Measurements from ENCODE around the gene PHETA2. TPM values are rescaled to one million over a fixed set of nuclear protein-coding genes. Genes with fewer than 3 reads are reported as not detected.
A peak's percentile ranks its signal among the peaks of the same experiment; 100 is the strongest.
"Not testable (repeated sequence)": the region's sequence is repeated elsewhere in the genome, so short reads cannot be mapped to it uniquely, and the experiment has no call there.

Gene PHETA2
- total RNA-seq, 1 experiment from 2014 or later, result 1.5 TPM

- no peak for DNase-seq (ENCODE audit: extremely low read depth, low read depth)
Observed at GRCh38 chr22:42068291-42068690, 5.8 kb upstream of the PHETA2 start.

DNA sequence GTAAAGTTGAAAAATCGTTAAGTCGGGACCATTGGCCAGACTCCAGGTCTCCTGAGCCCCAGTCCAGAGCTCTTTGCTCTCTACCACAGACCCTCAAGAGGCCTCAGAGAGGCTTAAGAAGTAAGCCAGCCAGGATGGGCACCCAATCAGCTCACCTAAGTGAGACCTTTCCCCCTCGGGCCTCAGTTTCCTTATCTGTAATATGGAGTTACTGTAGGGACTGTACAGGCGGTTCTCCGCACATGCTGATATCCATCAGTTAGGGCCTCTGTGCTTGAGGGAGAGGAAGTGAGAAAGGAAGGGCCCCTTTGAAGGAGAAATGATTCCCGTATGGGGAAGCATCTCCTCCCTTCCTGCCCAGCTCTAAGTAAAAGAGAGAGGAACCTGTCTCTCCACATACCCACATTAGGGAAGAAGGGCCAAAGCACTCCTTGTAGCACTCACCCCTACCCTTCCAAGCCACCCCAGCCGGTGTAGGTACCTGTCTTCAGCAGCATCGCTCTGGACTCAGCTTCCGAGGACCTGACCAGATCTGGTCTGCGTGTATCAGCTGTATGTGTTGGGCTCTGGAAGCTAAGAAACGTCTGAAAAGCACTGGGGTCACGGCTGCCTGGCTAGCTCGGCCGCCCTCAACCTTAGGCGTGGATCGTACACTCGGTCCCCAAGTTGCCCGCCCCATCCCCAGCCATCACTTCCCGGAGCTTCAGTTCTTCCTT, 4.1 kb upstream of the PHETA2 start:
- DNase-seq (ENCODE audit: extremely low read depth, low read depth), result no peak

- DNase-seq (ENCODE audit: extremely low read depth, low read depth), result peak; percentile 90
Observed at GRCh38 chr22:42070517-42071422, 3.3 kb upstream of the PHETA2 start, which contains the start of gene NAGA. TSS of gene NAGA (minus strand) at chr22:42070812. CDS start at chr22:42070297, 515 bp downstream.

DNA sequence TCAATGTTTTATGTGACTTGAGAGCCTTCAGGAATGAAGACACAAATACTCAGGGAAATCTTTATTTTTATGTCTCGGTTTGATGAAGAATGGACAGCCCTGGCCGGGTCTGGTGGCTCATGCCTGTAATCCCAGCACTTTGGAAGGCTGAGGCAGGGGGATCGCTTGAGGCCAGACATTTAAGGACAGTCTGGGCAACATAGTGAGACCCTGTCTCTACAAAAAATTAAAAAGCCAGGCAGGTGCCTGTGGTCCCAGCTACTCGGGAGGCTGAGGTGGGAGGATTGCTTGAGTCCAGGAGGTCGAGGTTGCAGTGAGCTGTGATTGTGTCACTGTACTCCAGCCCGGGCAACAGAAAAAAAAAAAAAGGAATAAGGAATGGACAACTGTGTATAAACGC, 2.5 kb upstream of the PHETA2 start:
- DNase-seq (ENCODE audit: extremely low read depth, low read depth), result not testable (repeated sequence)

GRCh38 chr22:42072606-42073330, 1.3 kb upstream of the PHETA2 start:
- no peak for DNase-seq (ENCODE audit: extremely low read depth, low read depth)

- DNase-seq (ENCODE audit: extremely low read depth, low read depth), result no peak
Observed at GRCh38 chr22:42073621-42074041, 417 bp upstream of the PHETA2 start.

GRCh38 chr22:42074846-42075676, 1.0 kb downstream of the PHETA2 start:
- DNase-seq (ENCODE audit: extremely low read depth, low read depth), result no peak

GRCh38 chr22:42076764-42077485, 2.9 kb downstream of the PHETA2 start:
- no peak for DNase-seq (ENCODE audit: extremely low read depth, low read depth)

- DNase-seq (ENCODE audit: extremely low read depth, low read depth), result no peak
Observed at GRCh38 chr22:42077486-42078125, 3.6 kb downstream of the PHETA2 start.

DNA sequence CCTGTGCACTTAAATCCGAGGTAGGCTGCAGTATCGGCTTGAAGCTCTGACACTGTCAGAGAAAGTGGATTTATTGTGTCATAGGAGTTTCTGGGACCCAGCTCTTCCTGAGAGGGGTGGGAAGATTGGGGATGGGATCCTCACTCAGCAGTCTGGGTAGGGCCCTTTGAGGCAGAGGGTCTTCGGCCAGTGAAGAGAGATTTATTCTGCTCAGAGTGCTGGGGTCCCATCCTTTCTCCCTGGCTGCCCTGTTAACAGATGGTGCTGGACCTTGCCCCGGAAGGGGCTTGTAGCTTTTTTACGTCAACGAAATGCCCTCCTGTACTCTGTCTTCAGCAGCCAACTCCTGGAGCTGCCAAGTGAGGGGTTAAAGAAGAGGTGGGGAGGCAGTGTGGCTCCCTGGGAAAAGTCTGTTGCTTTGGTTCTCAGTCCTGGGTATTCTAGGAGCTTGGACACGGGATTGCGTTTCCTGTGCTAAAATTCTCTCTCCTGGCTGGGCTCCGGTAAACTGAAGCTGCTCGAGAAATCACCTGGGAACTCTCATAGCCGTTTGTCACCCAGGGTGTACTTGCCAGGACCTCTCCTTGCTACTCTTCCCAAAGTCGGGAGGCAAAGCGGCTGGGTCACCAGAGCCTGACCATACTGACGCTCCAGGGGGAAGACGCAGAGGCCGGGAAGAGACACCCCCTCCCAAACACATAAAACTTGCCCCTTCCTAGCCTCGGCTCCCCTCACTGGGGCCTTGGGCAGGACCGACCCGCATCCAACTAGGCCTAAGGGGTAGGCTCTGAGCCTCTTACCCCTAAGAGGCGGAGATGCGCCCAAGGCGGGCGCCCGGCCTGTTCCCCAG, 4.6 kb downstream of the PHETA2 start:
- no peak for DNase-seq (ENCODE audit: extremely low read depth, low read depth)

DNA sequence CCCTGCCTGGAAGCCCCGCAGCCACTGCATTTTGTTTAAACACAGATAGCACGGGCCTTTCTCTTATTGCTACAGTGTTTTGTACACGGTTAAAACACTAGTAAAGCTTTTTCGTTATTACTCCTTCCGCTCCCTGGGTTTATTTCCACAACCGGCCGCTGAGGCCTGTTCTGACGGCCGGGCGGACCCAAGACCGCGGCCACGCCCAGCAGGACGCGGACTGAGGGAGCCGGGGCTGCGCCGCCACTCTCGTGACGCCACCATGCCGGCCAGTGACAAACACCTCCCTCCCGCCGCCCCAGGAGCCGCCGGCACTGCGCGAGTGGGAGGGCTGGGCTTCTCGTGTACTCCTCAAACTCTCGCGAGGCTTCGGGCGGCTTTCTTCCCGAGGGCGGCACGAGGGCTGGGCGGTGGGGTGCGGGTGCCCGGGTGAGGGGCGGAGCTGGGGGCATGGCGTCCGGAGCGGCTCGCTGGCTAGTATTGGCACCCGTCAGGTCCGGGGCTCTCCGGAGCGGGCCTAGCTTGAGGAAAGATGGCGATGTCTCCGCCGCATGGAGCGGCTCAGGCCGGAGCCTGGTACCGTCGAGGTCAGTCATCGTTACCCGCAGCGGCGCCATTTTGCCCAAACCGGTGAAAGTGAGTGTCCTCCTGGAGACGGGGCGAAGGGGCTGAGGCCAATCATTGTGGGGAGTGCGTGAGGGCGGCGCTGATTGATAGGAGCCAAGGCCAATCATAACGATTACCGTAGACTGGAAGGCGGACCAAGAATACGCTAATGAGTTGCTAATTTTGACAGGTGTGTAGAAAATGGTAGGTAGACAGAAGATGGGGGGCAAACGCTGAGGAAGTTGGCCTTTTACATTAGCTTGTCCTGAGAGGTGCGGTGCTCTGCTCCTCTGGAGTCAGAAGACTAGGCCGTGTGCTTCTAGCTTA, 5.5 kb downstream of the PHETA2 start, which contains the start of gene SMDT1:
Gene SMDT1 (plus strand): TSS at position 382 of the 933 bp plus-strand sequence. CDS start 69 bp downstream, at position 451.
- peak; percentile 96 for DNase-seq (ENCODE audit: extremely low read depth, low read depth)

DNA sequence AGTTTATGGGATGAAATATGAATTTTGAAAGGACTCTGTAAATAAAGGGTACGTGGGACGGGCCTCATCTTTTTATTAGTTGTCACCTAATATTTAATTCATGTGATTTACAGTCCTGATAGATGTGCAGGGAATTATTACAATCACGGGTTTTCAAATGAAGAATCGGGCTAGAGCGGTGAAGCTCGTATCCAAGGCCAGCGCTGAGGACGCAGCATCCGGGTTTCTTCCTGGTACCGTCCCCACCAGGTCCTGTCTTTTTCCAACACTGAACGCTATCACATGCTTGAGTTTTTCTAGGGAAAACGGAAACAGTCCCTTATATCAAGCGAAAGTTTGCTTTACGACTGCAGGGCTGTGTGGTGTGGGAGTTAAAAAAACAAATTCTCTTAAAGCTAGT, 6.2 kb downstream of the PHETA2 start:
- DNase-seq (ENCODE audit: extremely low read depth, low read depth), result peak; percentile 17

GRCh38 chr22:42083119-42083518, 9.1 kb downstream of the PHETA2 start:
- no peak for DNase-seq (ENCODE audit: extremely low read depth, low read depth)

DNA sequence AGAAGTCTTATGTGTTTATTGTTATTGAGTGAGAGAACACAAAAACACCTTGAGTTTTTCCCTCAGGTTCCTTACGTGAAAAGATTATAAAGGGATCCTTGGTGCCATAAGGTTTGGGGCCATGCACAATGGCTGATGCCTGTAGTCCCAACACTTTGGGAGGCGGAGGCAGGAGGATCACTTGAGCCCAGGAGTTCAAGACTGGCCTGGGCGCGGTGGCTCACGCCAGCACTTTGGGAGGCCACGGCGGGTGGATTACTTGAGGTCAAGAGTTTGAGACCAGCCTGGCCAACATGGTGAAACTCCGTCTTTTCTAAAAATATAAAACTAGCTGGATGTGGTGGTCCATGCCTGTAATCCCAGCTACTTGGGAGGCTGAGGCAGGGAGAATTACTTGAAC, 10.8 kb downstream of the PHETA2 start:
- DNase-seq (ENCODE audit: extremely low read depth, low read depth), result no peak

GRCh38 chr22:42086051-42086450, 12.0 kb downstream of the PHETA2 start:
- DNase-seq (ENCODE audit: extremely low read depth, low read depth), result no peak

- peak; percentile 97 for DNase-seq (ENCODE audit: extremely low read depth, low read depth)
Observed at GRCh38 chr22:42090596-42091454, 16.8 kb downstream of the PHETA2 start, which contains the start of gene NDUFA6. TSS of gene NDUFA6 (minus strand) at chr22:42090772. CDS start at chr22:42090744, 28 bp downstream.
